Measurements from ENCODE around the gene NUDT14.

The NUDT14 gene

DNA sequence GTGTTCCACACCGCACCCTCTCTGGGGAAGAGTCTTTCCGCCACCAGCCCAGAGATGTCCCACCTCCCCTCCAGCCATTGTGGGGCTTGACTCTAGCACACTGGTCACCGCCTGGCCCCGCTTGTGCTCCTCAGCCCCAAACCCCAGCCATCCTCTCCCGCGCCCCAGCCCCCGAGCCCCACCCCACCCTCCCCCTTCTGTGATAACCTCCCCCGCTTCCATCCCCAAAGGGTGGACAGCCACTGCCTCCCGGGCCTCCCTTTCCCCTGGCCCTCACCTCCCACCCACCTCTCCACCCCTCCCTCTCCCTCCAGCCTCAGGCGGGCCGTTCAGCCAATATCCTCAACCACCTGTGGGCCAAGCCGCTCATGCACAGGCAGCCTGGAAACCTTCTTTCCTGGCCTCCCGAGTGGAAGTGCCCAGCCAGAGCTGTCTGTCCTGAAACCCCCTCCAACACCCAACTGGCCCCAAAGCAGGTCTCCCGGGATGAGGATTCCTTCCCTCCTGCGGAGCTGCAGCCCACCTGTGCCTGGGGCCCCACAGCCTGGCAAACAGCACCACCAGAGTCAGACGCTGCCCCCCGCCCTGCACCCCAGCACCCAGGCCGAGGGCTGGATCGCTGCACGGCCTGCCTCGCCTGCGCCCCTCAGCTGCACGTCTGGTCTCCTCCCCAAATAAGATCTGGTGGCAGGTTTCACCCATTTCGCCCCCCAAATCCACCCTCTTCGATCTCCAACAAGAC, 27.1 kb upstream of the NUDT14 start:
- Histone ChIP-seq H3K36me3 (ENCODE audit: control insufficient read depth in 2 of 2, insufficient read depth in 1 of 2, low read length in 2 of 2) (peaks cover 0 to 21% of the 10 kb centered on the region in 2 experiments; a peak in 1 of 3 replicates), H3K4me3 (ENCODE audit: low read depth, low read length) (no peak overlapping the region), H3K9me3 (ENCODE audit: control insufficient read depth, insufficient read depth, low read depth, low read length) (no peaks in the 10 kb centered on the region), H3K4me1 (ENCODE audit: control insufficient read depth, insufficient read depth, low read length) (no peaks in the 10 kb centered on the region), H3K27ac (ENCODE audit: extremely low read depth, low read depth, low read length) (no peak overlapping the region)
- ChIA-PET POLR2A (no interaction called here), CTCF (interaction anchor here (1.4 to 2.4 kb wide), 2 partner anchors 135 to 144 kb away, joined by 3 to 9 read pairs; no protein-coding TSS in a partner anchor)
- peak; percentile 75 for TF ChIP-seq SCRT2 (tag by site-specific recombination; IDR thresholded peaks at IDR 0.05)
- 0 out of 2 replicates have a peak, but pooled peaks have one; percentile 29 for TF ChIP-seq SCRT1 (tag by site-specific recombination; IDR thresholded peaks at IDR 0.05; ENCODE audit: borderline replicate concordance)
- TF ChIP-seq RBAK (tag by site-specific recombination; IDR thresholded peaks at IDR 0.05), result no peak

DNA sequence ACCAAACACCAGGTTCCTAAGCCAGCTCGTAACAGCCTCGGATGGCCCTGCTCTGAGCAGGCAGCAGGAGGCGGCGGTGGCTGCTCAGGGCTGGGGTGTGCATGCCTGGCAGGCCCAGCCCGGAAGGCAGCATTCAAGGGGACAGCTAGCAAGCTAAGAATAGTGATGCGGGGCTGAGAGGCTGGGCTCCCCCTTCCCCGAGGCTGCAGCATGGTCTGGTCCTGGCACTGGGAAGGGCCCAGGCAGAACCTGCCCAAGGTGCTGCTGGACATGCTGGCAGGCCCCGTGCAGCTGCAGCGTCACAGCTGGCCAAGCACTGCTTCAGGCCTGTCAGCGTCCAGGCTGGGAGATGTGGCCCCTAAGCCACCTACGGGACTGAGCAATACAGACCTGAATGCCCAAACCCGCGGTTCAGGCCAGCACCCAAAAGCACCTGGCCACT, 26.4 kb upstream of the NUDT14 start:
- H3K36me3 ChIP-seq (ENCODE audit: control insufficient read depth in 2 of 2, insufficient read depth in 1 of 2, low read length in 2 of 2), result peaks cover 0 to 16% of the 10 kb centered on the region in 2 experiments; a peak in 1 of 3 replicates
- no peaks in the 10 kb centered on the region for H3K9me3 ChIP-seq (ENCODE audit: control insufficient read depth, insufficient read depth, low read depth, low read length)
- ChIA-PET CTCF (interaction anchor here (0.7 to 2.4 kb wide), 3 partner anchors 35 to 144 kb away, joined by 3 to 9 read pairs (median 5); no protein-coding TSS in a partner anchor), POLR2A (interaction anchor here (0.9 kb wide), 1 partner anchor 93 kb away, joined by 3 read pairs; the partner anchor contains the start of gene BRF1)
- no peak overlapping the region for H3K27ac ChIP-seq (ENCODE audit: extremely low read depth, low read depth, low read length)
- no peak overlapping the region for H3K4me3 ChIP-seq (ENCODE audit: low read depth, low read length)
- H3K4me1 ChIP-seq (ENCODE audit: control insufficient read depth, insufficient read depth, low read length), result no peaks in the 10 kb centered on the region
- TF ChIP-seq ZNF555 (tag by site-specific recombination; conservative IDR thresholded peaks at IDR 0.05) (no peak), ZFP37 (tag by site-specific recombination; IDR thresholded peaks at IDR 0.05) (no peak), ZNF707 (tag by site-specific recombination; IDR thresholded peaks at IDR 0.05) (no peak), ZNF48 (tag by site-specific recombination; IDR thresholded peaks at IDR 0.05) (no peak), ZNF174 (tag by site-specific recombination; IDR thresholded peaks at IDR 0.05) (no peak), ZFP3 (tag by site-specific recombination; IDR thresholded peaks at IDR 0.05; ENCODE audit: low read depth) (no peak), ZNF416 (tag by site-specific recombination; IDR thresholded peaks at IDR 0.05) (no peak), MEIS1 (CRISPR knock-in tag; IDR thresholded peaks at IDR 0.05; ENCODE audit: borderline replicate concordance) (no peak), ZNF341 (tag by site-specific recombination; IDR thresholded peaks at IDR 0.05; ENCODE audit: low read depth) (peak; percentile 47; the same call in 1 of the 2 replicates), ZNF221 (tag by site-specific recombination; IDR thresholded peaks at IDR 0.05; ENCODE audit: borderline replicate concordance) (no peak), PRDM1 (tag by site-specific recombination; IDR thresholded peaks at IDR 0.05) (no peak), SCRT1 (tag by site-specific recombination; IDR thresholded peaks at IDR 0.05; ENCODE audit: borderline replicate concordance) (no peak), ZNF114 (tag by site-specific recombination; IDR thresholded peaks at IDR 0.05) (no peak)
- TF ChIP-seq, protein P1, sequence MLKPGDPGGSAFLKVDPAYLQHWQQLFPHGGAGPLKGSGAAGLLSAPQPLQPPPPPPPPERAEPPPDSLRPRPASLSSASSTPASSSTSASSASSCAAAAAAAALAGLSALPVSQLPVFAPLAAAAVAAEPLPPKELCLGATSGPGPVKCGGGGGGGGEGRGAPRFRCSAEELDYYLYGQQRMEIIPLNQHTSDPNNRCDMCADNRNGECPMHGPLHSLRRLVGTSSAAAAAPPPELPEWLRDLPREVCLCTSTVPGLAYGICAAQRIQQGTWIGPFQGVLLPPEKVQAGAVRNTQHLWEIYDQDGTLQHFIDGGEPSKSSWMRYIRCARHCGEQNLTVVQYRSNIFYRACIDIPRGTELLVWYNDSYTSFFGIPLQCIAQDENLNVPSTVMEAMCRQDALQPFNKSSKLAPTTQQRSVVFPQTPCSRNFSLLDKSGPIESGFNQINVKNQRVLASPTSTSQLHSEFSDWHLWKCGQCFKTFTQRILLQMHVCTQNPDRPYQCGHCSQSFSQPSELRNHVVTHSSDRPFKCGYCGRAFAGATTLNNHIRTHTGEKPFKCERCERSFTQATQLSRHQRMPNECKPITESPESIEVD (tag by site-specific recombination; IDR thresholded peaks at IDR 0.05), result no peak
- TF ChIP-seq, protein P2, sequence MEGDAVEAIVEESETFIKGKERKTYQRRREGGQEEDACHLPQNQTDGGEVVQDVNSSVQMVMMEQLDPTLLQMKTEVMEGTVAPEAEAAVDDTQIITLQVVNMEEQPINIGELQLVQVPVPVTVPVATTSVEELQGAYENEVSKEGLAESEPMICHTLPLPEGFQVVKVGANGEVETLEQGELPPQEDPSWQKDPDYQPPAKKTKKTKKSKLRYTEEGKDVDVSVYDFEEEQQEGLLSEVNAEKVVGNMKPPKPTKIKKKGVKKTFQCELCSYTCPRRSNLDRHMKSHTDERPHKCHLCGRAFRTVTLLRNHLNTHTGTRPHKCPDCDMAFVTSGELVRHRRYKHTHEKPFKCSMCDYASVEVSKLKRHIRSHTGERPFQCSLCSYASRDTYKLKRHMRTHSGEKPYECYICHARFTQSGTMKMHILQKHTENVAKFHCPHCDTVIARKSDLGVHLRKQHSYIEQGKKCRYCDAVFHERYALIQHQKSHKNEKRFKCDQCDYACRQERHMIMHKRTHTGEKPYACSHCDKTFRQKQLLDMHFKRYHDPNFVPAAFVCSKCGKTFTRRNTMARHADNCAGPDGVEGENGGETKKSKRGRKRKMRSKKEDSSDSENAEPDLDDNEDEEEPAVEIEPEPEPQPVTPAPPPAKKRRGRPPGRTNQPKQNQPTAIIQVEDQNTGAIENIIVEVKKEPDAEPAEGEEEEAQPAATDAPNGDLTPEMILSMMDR (tag by site-specific recombination; IDR thresholded peaks at IDR 0.05), result peak; percentile 6; the same call in 1 of the 2 replicates
- TF ChIP-seq, protein P3, sequence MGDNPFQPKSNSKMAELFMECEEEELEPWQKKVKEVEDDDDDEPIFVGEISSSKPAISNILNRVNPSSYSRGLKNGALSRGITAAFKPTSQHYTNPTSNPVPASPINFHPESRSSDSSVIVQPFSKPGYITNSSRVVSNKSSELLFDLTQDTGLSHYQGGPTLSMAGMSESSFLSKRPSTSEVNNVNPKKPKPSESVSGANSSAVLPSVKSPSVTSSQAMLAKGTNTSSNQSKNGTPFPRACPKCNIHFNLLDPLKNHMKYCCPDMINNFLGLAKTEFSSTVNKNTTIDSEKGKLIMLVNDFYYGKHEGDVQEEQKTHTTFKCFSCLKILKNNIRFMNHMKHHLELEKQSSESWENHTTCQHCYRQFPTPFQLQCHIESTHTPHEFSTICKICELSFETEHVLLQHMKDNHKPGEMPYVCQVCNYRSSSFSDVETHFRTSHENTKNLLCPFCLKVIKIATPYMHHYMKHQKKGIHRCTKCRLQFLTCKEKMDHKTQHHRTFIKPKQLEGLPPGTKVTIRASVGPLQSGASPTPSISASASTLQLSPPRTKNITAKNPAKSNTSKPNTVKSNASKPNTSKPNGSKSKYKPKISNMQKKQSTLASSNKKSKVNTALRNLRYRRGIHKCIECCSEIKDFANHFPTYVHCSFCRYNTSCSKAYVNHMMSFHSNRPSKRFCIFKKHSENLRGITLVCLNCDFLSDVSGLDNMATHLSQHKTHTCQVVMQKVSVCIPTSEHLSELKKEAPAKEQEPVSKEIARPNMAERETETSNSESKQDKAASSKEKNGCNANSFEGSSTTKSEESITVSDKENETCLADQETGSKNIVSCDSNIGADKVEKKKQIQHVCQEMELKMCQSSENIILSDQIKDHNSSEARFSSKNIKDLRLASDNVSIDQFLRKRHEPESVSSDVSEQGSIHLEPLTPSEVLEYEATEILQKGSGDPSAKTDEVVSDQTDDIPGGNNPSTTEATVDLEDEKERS (tag by site-specific recombination; IDR thresholded peaks at IDR 0.05), result no peak
- TF ChIP-seq, protein P4, sequence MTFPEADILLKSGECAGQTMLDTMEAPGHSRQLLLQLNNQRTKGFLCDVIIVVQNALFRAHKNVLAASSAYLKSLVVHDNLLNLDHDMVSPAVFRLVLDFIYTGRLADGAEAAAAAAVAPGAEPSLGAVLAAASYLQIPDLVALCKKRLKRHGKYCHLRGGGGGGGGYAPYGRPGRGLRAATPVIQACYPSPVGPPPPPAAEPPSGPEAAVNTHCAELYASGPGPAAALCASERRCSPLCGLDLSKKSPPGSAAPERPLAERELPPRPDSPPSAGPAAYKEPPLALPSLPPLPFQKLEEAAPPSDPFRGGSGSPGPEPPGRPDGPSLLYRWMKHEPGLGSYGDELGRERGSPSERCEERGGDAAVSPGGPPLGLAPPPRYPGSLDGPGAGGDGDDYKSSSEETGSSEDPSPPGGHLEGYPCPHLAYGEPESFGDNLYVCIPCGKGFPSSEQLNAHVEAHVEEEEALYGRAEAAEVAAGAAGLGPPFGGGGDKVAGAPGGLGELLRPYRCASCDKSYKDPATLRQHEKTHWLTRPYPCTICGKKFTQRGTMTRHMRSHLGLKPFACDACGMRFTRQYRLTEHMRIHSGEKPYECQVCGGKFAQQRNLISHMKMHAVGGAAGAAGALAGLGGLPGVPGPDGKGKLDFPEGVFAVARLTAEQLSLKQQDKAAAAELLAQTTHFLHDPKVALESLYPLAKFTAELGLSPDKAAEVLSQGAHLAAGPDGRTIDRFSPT (tag by site-specific recombination; IDR thresholded peaks at IDR 0.05), result no peak
- TF ChIP-seq, protein P5, sequence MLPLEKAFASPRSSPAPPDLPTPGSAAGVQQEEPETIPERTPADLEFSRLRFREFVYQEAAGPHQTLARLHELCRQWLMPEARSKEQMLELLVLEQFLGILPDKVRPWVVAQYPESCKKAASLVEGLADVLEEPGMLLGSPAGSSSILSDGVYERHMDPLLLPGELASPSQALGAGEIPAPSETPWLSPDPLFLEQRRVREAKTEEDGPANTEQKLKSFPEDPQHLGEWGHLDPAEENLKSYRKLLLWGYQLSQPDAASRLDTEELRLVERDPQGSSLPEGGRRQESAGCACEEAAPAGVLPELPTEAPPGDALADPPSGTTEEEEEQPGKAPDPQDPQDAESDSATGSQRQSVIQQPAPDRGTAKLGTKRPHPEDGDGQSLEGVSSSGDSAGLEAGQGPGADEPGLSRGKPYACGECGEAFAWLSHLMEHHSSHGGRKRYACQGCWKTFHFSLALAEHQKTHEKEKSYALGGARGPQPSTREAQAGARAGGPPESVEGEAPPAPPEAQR (tag by site-specific recombination; IDR thresholded peaks at IDR 0.05), result no peak

All from HEK293 (cell line).